HG02763 (cell line): Measurements from ENCODE around the gene RAB25.
"Not testable (repeated sequence)": the region's sequence is repeated elsewhere in the genome, so short reads cannot be mapped to it uniquely, and the experiment has no call there.

Experiments
- ATAC-seq: cut with Tn5 transposase; IDR thresholded peaks from one replicate; pipeline ENCODE4 v1.9.1; 2021; ENCODE audit warnings: mild to moderate bottlenecking, moderate library complexity; ENCODE audit not compliant: unreplicated experiment

RAB25 gene

DNA sequence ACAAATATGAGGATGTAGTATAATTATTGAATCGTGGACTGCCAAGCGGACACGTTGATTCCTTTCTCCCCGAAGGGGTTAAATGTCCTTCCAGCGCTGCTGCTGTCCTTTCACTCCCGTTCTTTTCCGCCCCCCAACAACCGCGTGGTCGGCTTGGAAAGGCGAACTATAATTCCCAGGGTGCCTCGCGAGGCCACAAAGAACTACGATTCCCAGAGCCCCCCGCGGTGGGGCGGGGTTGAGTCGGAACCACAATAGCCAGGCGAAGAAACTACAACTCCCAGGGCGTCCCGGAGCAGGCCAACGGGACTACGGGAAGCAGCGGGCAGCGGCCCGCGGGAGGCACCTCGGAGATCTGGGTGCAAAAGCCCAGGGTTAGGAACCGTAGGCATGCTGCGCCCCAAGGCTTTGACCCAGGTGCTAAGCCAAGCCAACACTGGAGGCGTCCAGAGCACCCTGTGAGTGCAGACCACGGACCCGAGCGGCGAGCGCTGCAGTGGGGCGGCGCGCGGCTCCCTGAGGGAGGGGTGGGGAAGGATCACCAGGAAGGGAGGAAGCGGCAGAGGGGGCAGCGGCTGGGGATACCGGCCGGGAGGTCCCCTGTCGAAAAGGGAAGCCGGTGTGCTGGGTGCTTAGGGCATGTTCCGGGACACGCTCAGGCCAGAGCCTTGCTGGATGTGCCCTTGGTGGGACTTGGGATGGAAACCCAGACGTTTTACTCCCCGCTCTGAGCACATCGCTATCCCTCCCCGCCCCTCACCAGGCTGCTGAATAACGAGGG lies 6.3 kb upstream of the RAB25 start, which contains the start of gene LAMTOR2:
Gene LAMTOR2 (plus strand): TSS at position 283 of the 781 bp plus-strand sequence. CDS start 108 bp downstream, at position 391.
- ATAC-seq = peak; percentile 65

DNA sequence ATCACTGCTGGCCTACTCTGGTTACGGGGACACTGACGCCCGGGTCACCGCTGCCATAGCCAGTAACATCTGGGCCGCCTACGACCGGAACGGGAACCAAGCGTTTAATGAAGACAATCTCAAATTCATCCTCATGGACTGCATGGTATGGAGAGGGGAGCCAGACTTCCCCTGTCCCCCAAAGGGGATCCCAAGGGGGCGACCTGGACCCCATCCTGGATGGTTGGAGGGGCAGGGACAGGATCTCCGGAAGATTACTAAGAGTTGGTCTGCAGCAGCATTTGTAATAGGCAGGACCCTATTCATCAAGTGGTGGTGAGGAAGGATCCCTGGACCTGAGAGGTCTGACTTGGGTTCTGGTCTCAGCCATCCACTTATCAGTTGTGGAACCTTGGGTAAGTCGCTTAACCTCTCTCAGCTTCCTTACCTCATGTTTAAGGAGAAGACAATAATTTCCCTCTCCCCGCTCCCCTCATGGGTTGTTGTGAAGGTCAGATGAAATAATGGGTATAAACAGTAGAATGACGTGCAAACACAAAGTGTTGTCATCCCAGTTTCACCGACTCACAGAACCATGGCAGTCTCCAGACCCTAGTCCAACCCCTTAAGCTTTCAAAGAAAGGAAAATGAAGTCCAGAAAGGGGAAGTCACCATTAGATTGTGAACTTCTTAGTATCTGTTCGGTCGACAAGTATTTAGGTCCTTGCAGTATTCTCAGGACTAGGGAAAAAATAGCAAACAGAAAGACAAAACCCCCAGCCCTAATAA lies 5.5 kb upstream of the RAB25 start:
- ATAC-seq = no peak

GRCh38 chr1:156056326-156056849 lies 4.6 kb upstream of the RAB25 start:
- no peak for ATAC-seq

DNA sequence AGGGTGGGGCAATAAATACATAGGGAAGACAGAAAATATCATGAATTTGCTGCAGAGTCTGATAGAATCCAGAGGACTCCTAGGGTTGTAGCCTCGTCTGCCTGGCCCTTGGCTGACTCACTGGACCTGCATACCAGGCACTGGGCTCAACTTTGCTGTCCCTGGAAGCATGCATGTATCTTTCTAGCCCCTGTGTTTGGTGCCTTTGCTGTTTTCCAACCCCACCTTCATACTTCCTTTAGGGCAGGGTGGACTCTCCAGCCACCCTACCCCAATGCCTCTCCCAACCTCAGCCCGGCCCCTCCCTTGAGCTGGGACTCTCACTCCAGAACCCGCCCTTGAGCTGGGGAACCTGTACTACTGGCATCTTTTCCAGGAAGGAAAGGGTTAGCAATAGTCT lies 1.2 kb downstream of the RAB25 start:
- ATAC-seq = no peak

GRCh38 chr1:156063997-156064285 lies 3.0 kb downstream of the RAB25 start:
- no peak for ATAC-seq

- ATAC-seq = no peak
These were observed 3.7 kb downstream of the RAB25 start for GRCh38 chr1:156064615-156065014.

DNA sequence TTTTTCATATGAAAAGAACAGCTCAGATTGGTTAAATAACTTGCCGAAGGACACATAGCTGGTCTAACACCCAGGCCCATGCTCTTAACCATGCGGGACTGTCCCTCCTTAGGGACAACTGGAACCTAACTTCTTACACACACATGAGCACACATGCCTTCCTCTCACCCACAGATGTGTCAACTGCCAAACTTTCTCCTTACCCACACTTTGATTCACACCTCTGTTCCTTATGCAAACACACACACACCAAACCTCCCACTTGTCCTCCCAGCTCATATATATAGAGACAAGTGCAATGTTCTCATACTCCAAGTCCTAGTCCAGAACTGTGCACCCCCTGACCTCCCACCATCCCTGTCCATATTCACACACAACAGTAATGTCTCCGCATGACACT lies 4.3 kb downstream of the RAB25 start:
- no peak for ATAC-seq

- no peak for ATAC-seq
These were observed 4.9 kb downstream of the RAB25 start for GRCh38 chr1:156065871-156066270.

GRCh38 chr1:156067262-156067661 lies 6.3 kb downstream of the RAB25 start:
- no peak for ATAC-seq

GRCh38 chr1:156069490-156070455 lies 8.8 kb downstream of the RAB25 start:
- no peak for ATAC-seq

DNA sequence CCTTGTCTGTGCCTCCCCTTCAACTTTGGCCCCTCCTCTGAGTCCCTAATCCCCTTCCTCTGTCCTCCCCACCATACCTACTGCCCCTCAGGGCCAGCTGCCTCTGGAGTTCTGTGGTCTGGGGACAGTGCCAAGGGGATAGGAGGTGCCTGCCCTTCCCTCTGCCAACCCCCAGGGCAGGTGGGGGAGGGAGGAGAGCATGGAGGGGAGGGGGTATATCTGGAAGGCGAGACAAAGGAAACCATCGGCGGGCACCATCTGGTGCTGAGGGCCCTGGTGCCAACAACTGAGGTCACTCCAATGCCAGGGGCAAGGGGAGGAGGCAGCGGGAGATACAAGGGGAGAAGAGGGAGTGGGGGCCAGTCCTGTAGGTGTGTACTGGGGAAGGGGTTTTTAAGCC lies 9.6 kb downstream of the RAB25 start:
- no peak for ATAC-seq

DNA sequence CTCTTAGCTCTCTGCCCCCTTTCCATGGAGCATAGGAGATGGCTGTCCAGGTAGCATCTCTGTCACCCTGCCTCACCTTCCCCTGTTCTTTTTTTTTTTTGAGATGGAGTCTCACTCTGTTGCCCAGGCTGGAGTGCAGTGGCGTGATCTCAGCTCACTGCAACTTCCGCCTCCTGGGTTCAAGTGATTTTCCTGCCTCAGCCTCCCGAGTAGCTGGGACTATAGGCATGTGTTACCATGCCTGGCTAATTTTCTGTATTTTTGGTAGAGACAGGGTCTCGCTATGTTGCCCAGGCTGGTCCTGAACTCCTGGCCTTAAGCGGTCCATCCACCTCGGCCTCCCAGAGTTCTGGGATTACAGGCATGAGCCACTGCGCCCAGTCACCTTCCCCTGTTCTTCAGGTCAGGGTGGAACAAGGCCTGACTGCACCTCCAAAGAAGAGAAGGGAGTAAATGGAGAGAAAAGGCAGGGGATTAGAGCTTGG lies 10.4 kb downstream of the RAB25 start:
- not testable (repeated sequence) for ATAC-seq

DNA sequence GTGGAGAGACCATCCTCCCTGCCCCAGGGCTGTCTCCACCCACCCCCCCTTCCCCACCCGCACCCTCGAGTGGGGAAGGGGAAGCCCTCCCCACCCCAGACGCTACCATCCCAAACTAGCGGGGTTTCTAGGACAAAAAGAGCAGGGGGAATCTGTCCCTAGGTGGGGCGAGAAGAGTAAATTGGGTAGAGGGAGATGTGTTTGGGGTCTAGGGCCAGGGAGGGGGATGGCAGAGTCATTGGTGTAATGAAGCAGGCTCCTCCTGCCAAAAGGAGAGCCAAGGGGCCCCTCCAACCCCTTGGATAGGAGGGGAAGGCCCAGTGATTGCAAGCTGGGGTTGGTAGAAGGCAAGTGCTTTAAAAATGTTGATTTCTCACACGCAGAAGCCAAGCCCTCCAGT lies 11.3 kb downstream of the RAB25 start:
- ATAC-seq = no peak

GRCh38 chr1:156073110-156073687 lies 12.2 kb downstream of the RAB25 start:
- no peak for ATAC-seq

DNA sequence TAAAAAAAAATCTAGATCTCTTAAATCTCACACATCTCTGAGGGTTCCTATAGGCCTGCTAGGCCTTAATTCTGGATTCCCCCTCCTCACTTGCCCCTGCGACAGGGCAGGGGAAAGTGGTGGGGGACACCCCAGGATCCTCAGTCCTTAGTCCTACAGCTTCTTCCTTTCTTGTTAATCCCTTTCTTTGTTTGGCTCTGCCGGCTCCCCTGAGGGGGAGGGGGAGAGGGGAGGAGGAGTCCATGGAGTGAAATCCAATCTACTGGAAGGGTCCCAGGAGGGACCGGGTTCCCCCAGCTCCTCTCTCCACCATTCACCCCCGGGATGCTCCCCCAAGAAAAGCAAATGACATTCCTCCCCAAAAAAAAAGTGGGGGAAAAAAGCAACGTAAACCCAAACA lies 12.8 kb downstream of the RAB25 start:
- no peak for ATAC-seq

- no peak for ATAC-seq
These were observed 13.7 kb downstream of the RAB25 start for GRCh38 chr1:156074661-156075060.

- no peak for ATAC-seq
These were observed 14.2 kb downstream of the RAB25 start for GRCh38 chr1:156075162-156075561.

DNA sequence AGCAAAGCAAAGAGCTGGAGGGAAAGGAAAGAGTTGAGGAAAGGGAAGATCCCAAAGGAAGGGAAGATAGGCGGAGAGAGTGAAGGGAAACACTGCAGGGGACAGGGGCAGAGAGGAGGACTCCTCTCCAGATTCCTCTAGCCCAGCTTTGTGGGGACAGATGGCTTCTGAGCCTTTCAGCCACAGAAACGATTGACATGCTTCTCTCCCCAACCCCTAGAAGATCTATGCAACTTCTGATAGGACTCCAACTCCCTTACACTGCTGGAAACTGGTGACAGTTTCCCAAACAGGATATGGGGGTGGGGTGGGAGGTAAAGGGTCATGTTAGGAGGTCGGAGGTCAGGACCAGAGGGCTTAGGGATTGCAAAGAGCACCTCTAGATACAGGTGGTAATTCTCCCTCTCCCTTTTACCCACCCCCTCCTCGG lies 14.8 kb downstream of the RAB25 start:
- ATAC-seq = no peak

DNA sequence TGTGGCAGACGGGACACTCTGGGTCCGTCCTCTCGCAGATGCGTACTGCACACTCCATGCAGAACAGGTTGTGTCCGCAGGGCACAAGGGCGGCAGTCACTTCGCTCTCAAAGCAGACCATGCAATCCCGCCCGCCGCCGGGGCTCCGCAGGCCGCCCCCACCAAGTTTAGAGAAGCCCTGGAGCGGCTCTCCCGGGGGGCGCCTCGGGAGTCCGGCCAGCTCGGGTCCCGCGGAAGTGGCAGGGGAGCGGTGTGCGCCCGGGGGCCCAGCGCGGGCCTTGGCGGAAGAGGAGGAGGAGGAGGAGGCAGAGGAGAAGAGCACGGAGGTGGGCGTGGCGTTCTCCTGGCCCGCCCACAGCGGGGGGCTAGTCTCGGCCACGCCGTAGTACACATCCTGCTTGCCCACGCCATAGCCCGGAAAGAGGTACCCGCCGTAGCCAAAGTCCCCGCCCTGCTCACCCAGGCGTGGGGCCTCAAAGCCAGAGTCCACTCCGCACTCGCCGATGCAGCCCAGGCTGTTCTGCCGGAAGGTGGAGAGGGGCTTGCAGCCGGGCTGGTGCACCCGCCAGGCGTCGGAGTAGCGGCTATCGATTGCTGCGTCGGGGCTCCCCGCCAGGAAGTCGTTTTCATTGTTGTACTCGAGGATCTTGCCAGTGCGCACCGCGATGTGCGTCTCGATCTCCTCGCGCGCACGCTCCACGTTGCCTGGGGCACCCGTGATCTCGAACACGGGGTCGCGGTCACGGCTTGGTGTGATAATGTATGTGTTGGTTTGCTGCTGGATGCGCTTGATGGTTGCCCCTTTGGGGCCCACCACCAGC lies 15.9 kb downstream of the RAB25 start:
- no peak for ATAC-seq

DNA sequence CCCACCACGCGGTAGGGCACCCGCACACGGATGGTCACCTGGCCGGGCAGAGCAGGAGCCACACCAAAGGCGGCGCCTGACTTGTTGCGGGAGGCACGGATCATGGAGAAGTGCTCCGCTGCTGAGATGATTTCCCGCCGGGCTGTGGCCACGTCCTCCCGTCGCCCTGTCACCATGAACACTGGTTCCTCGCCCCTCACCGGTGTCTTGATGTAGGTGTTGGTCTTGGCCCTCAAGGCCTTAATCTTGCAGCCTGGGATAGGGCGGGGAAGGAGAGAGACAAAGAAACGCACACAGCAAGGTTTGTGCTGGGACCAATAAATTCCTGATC lies 16.4 kb downstream of the RAB25 start:
- no peak for ATAC-seq
